ENCODE measurements around the gene ARHGEF25.
"Not testable (repeated sequence)": the region's sequence is repeated elsewhere in the genome, so short reads cannot be mapped to it uniquely, and the experiment has no call there.

The ARHGEF25 gene

DNA sequence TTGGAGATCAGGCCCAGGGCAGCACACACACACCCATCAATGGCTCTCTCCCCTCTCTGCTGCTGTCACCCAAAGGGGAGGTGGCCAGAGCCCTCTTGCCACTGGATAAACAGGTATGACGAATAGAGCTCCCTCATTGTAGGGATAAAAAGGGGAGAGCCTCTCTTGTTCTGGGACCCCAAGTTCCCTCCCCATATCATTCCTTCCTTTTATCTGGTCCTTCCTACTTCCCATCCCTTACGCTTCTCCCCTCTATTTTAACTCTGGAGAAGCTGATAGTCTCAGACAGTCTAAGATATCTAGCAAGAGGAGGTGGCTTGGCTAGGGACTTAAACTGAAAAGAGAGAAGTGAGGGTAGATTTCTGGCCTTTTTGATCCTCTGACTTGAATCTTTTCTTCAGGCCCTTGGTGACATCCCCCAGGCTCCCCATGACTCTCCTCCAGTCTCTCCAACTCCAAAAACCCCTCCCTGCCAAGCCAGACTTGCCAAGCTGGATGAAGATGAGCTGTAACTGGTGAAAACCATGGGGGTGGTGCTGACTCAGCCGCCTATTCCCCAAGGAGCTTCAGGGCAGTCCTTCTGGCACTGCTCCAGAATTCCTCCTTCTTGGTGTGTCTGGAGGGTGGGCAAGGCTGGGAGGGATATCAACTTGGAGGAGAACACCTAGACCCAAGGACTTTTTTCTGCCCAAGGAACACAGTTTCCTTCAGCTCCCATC lies 5.3 kb downstream of the ARHGEF25 start:
- Histone ChIP-seq H3K23ac (ENCODE audit: low read length) (no peak overlapping the region), H3K56ac (ENCODE audit: low read length) (no peak overlapping the region), H3K4ac (ENCODE audit: low read depth, low read length) (no peak overlapping the region), H4K8ac (ENCODE audit: low read depth, low read length) (no peak overlapping the region), H2BK120ac (ENCODE audit: low read depth, low read length) (no peak overlapping the region), H3K18ac (ENCODE audit: low read length) (no peak overlapping the region), H2BK15ac (replicated peaks; ENCODE audit: low read depth) (no peak overlapping the region), H3K79me1 (ENCODE audit: low read length) (no peaks in the 10 kb centered on the region), H2BK5ac (ENCODE audit: low read length) (no peak overlapping the region), H3K4me3 (ENCODE audit: low read length) (no peak overlapping the region), H3K79me2 (ENCODE audit: control insufficient read depth, insufficient read depth, low read length) (no peaks in the 10 kb centered on the region), H3K27ac (ENCODE audit: low read depth, low read length) (no peak overlapping the region), H3K9ac (ENCODE audit: low read length) (no peak overlapping the region), H3K4me2 (ENCODE audit: low read length) (no peak overlapping the region), H3K27me3 (ENCODE audit: insufficient read depth, low read length, poor library complexity) (peaks cover 66% of the 10 kb centered on the region), H2AK5ac (ENCODE audit: low read length) (no peak overlapping the region), H4K5ac (ENCODE audit: low read length) (no peak overlapping the region), H3K36me3 (ENCODE audit: control insufficient read depth, insufficient read depth, low read length) (no peaks in the 10 kb centered on the region), H3K4me1 (ENCODE audit: control insufficient read depth, low read depth, low read length) (peaks cover 2% of the 10 kb centered on the region)
- no peak for DNase-seq
- no CpG with 5 or more reads among the region's 3 CpGs for WGBS (ENCODE audit: extremely low coverage, insufficient coverage, low lambda C conversion rate)

DNA sequence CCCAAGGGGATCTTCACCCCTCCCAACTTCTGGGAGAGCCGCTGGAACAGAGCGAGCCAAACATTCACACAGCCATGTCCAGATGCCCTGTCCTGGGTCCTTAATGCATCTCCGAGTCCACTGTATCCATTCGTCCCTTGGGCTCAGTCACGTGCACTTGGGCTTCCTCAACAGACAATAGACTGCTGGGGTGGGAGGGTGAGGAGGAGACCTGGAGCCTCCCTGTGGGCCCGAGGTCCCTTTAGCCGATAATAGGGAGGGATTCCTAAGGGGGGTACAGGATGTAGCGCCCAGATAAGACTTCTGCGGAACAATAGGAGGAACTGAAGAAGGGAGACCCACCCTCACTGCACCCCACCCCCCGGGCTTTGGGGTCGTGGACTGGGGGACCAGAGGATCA lies 6.7 kb downstream of the ARHGEF25 start:
- Histone ChIP-seq H2AK5ac (ENCODE audit: low read length) (no peak overlapping the region), H3K4me1 (ENCODE audit: control insufficient read depth, low read depth, low read length) (peaks cover 2% of the 10 kb centered on the region), H2BK120ac (ENCODE audit: low read depth, low read length) (no peak overlapping the region), H3K9ac (ENCODE audit: low read length) (no peak overlapping the region), H3K79me2 (ENCODE audit: control insufficient read depth, insufficient read depth, low read length) (no peaks in the 10 kb centered on the region), H3K4me3 (ENCODE audit: low read length) (no peak overlapping the region), H3K79me1 (ENCODE audit: low read length) (no peaks in the 10 kb centered on the region), H3K27ac (ENCODE audit: low read depth, low read length) (no peak overlapping the region), H3K18ac (ENCODE audit: low read length) (no peak overlapping the region), H3K56ac (ENCODE audit: low read length) (no peak overlapping the region), H2BK5ac (ENCODE audit: low read length) (no peak overlapping the region), H3K4ac (ENCODE audit: low read depth, low read length) (no peak overlapping the region), H4K5ac (ENCODE audit: low read length) (no peak overlapping the region), H3K36me3 (ENCODE audit: control insufficient read depth, insufficient read depth, low read length) (no peaks in the 10 kb centered on the region), H4K8ac (ENCODE audit: low read depth, low read length) (no peak overlapping the region), H3K23ac (ENCODE audit: low read length) (no peak overlapping the region), H3K4me2 (ENCODE audit: low read length) (no peak overlapping the region), H3K27me3 (ENCODE audit: insufficient read depth, low read length, poor library complexity) (peaks cover 66% of the 10 kb centered on the region), H2BK15ac (replicated peaks; ENCODE audit: low read depth) (no peak overlapping the region)
- no CpG with 5 or more reads among the region's 11 CpGs for WGBS (ENCODE audit: extremely low coverage, insufficient coverage, low lambda C conversion rate)
- peak; percentile 15 for DNase-seq

DNA sequence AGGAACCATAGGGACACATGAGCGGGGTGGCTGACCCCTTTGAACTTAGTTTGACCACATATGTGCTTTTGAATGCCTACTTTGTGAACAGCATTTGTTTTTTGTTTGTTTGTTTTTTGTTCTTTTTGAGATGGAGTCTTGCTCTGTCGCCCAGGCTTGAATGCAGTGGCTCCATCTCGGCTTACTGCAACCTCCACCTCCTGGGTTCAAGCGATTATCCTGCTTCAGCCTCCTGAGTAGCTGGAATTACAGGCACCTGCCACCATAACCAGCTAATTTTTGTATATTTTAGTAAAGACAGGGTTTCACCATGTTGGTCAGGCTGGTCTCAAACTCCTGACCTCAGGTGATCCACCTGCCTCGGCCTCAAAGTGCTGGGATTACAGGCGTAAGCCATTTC lies 7.2 kb downstream of the ARHGEF25 start:
- not testable (repeated sequence) for H3K4ac ChIP-seq (ENCODE audit: low read depth, low read length)

DNA sequence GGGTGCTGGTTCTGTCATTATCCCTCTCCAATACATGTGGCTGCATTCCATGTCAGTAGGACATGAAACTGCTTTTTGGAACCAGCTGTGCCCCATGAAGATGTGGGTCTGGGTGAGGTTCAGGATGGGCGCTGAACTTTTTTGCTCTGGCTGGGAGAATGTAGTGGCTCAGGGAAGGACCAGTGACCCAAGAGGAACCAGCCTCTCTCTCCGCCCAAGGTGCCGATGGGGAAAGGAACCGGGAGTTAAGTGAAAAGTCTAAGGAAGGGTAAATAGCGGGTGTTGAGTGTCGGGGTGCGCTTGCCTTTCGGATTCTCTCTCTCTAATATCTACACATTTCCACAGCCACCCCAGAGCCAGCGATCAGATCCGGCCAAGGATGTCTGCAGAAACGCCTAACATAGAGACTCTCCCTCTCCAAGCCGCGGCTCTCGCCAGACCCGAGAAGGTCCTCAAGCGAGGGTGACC lies 7.8 kb downstream of the ARHGEF25 start:
- no peaks in the 10 kb centered on the region for H3K79me1 ChIP-seq (ENCODE audit: low read length)
- H4K5ac ChIP-seq (ENCODE audit: low read length) = no peak overlapping the region
- H2BK5ac ChIP-seq (ENCODE audit: low read length) = no peak overlapping the region
- no peaks in the 10 kb centered on the region for H3K79me2 ChIP-seq (ENCODE audit: control insufficient read depth, insufficient read depth, low read length)
- no peak overlapping the region for H3K23ac ChIP-seq (ENCODE audit: low read length)
- DNase-seq = no peak
- H2BK15ac ChIP-seq (replicated peaks; ENCODE audit: low read depth) = no peak overlapping the region
- H3K56ac ChIP-seq (ENCODE audit: low read length) = no peak overlapping the region
- no peak overlapping the region for H2AK5ac ChIP-seq (ENCODE audit: low read length)
- H3K4me1 ChIP-seq (ENCODE audit: control insufficient read depth, low read depth, low read length) = no peaks in the 10 kb centered on the region
- H3K36me3 ChIP-seq (ENCODE audit: control insufficient read depth, insufficient read depth, low read length) = no peaks in the 10 kb centered on the region
- H3K9ac ChIP-seq (ENCODE audit: low read length) = no peak overlapping the region
- WGBS (ENCODE audit: extremely low coverage, insufficient coverage, low lambda C conversion rate) = no CpG with 5 or more reads among the region's 16 CpGs
- peaks cover 64% of the 10 kb centered on the region for H3K27me3 ChIP-seq (ENCODE audit: insufficient read depth, low read length, poor library complexity)
- no peak overlapping the region for H4K8ac ChIP-seq (ENCODE audit: low read depth, low read length)
- no peak overlapping the region for H3K27ac ChIP-seq (ENCODE audit: low read depth, low read length)
- H2BK120ac ChIP-seq (ENCODE audit: low read depth, low read length) = no peak overlapping the region
- H3K18ac ChIP-seq (ENCODE audit: low read length) = no peak overlapping the region
- H3K4me2 ChIP-seq (ENCODE audit: low read length) = no peak overlapping the region
- no peak overlapping the region for H3K4me3 ChIP-seq (ENCODE audit: low read length)
- no peak overlapping the region for H3K4ac ChIP-seq (ENCODE audit: low read depth, low read length)

More for the DNA sequence above, 7.2 kb downstream of the ARHGEF25 start:
- not testable (repeated sequence) for H3K79me2 ChIP-seq (ENCODE audit: control insufficient read depth, insufficient read depth, low read length); H3K23ac ChIP-seq (ENCODE audit: low read length); H3K36me3 ChIP-seq (ENCODE audit: control insufficient read depth, insufficient read depth, low read length); H4K5ac ChIP-seq (ENCODE audit: low read length); H2AK5ac ChIP-seq (ENCODE audit: low read length); H3K4me3 ChIP-seq (ENCODE audit: low read length); H3K56ac ChIP-seq (ENCODE audit: low read length); H3K4me2 ChIP-seq (ENCODE audit: low read length); H2BK15ac ChIP-seq (replicated peaks; ENCODE audit: low read depth); H3K18ac ChIP-seq (ENCODE audit: low read length); H3K4me1 ChIP-seq (ENCODE audit: control insufficient read depth, low read depth, low read length); H4K8ac ChIP-seq (ENCODE audit: low read depth, low read length); H2BK120ac ChIP-seq (ENCODE audit: low read depth, low read length); H2BK5ac ChIP-seq (ENCODE audit: low read length); DNase-seq; H3K9ac ChIP-seq (ENCODE audit: low read length); H3K27ac ChIP-seq (ENCODE audit: low read depth, low read length); H3K79me1 ChIP-seq (ENCODE audit: low read length)
- H3K27me3 ChIP-seq (ENCODE audit: insufficient read depth, low read length, poor library complexity) = peaks cover 64% of the 10 kb centered on the region
- no CpG with 5 or more reads among the region's 6 CpGs for WGBS (ENCODE audit: extremely low coverage, insufficient coverage, low lambda C conversion rate)

DNA sequence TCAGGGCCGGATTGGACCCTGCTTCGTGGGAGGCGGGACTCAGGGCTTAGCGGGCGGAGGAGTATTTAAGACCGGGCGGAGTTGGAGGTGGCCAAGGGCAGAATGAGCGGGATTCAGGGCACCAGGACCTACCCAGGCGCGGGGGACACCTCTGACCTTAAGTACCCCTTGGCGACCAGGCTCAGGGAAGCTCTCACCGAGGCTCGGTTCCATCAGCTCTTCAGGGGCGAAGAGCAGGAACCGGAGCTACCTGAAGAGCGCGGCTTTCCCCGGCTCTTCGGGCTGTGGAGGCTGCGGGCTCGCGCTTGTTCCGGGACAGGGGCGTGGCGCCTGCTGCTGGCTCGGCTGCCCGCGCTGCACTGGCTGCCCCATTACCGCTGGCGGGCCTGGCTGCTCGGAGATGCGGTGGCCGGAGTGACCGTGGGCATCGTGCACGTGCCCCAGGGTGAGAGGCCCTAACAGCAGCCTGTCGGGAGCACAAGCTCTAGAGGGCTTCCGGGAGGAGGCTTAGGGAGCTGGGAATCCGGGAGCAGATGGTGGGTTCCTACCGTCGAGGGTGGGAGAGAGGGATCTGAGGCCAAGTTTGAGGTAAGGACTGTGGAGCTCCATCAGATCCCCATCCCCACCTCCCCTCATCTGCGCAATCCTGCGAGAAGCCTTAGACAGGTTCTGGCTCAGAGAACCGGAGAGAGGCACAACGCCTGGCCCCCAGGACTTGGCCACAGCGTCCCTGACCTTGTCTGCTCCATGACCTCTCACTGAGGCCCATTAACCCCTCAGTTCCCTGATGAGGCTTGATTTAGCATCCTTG lies 8.4 kb downstream of the ARHGEF25 start:
- H2BK5ac ChIP-seq (ENCODE audit: low read length) = no peak overlapping the region
- no peaks in the 10 kb centered on the region for H3K79me1 ChIP-seq (ENCODE audit: low read length)
- no peaks in the 10 kb centered on the region for H3K4me1 ChIP-seq (ENCODE audit: control insufficient read depth, low read depth, low read length)
- H3K56ac ChIP-seq (ENCODE audit: low read length) = peak overlapping the region; percentile 45
- H3K4me3 ChIP-seq (ENCODE audit: low read length) = no peak overlapping the region
- peaks cover 71% of the 10 kb centered on the region for H3K27me3 ChIP-seq (ENCODE audit: insufficient read depth, low read length, poor library complexity)
- no peak overlapping the region for H3K18ac ChIP-seq (ENCODE audit: low read length)
- no peak overlapping the region for H3K27ac ChIP-seq (ENCODE audit: low read depth, low read length)
- H2BK120ac ChIP-seq (ENCODE audit: low read depth, low read length) = no peak overlapping the region
- H2AK5ac ChIP-seq (ENCODE audit: low read length) = no peak overlapping the region
- no peak overlapping the region for H3K23ac ChIP-seq (ENCODE audit: low read length)
- no peak overlapping the region for H4K8ac ChIP-seq (ENCODE audit: low read depth, low read length)
- H2BK15ac ChIP-seq (replicated peaks; ENCODE audit: low read depth) = no peak overlapping the region
- H3K79me2 ChIP-seq (ENCODE audit: control insufficient read depth, insufficient read depth, low read length) = no peaks in the 10 kb centered on the region
- peak; percentile 60 for DNase-seq
- H3K36me3 ChIP-seq (ENCODE audit: control insufficient read depth, insufficient read depth, low read length) = no peaks in the 10 kb centered on the region
- peak overlapping the region; percentile 24 for H3K4me2 ChIP-seq (ENCODE audit: low read length)
- WGBS (ENCODE audit: extremely low coverage, insufficient coverage, low lambda C conversion rate) = no CpG with 5 or more reads among the region's 46 CpGs
- no peak overlapping the region for H3K4ac ChIP-seq (ENCODE audit: low read depth, low read length)
- H3K9ac ChIP-seq (ENCODE audit: low read length) = peak overlapping the region; percentile 29
- H4K5ac ChIP-seq (ENCODE audit: low read length) = no peak overlapping the region

Data from mesendoderm (in vitro differentiated cells).